ENCODE results near the gene SUGCT. TPM values are rescaled to one million over a fixed set of nuclear protein-coding genes. Genes with fewer than 3 reads are reported as not detected.
A peak's percentile ranks its signal among the peaks of the same experiment; 100 is the strongest.

The SUGCT gene
- total and polyA plus RNA-seq, 9 of the 15 experiments (the other 6 are each of a cell fraction or from before 2014, with no cell fraction given) = 0.58 to 2.5 (median 1.4) TPM

- TF ChIP-seq REST (IDR thresholded peaks at IDR 0.05; ENCODE audit: borderline replicate concordance) (peak; percentile 10; the same call in 1 of the 2 replicates), REST (CRISPR knock-in tag; IDR thresholded peaks at IDR 0.05; ENCODE audit: low read depth) (no peak), FUS (optimal IDR thresholded peaks at IDR 0.05; ENCODE audit: low read depth, low read length) (no peak), ZNF511 (CRISPR knock-in tag; IDR thresholded peaks at IDR 0.05) (peak; percentile 24; the same call in 1 of the 2 replicates), MAFG (tag; conservative IDR thresholded peaks at IDR 0.05) (no peak), RBM39 (optimal IDR thresholded peaks at IDR 0.05; ENCODE audit: low read depth, low read length) (no peak), ZBTB11 (CRISPR knock-in tag; IDR thresholded peaks at IDR 0.05) (peak; percentile 98 to 100 (median 99)), MYBL2 (IDR thresholded peaks at IDR 0.05; ENCODE audit: low read depth) (no peak; the same call in 1 of the 2 replicates), MYBL2 (CRISPR knock-in tag; IDR thresholded peaks at IDR 0.05; ENCODE audit: borderline replicate concordance) (no peak), ZNF24 (IDR thresholded peaks at IDR 0.05) (no peak), NFE2 (IDR thresholded peaks at IDR 0.05; ENCODE audit: low read depth) (no peak), CBX1 (IDR thresholded peaks at IDR 0.05; ENCODE audit: low read depth) (peak; percentile 38; the same call in 1 of the 2 replicates), DIDO1 (tag; IDR thresholded peaks at IDR 0.05; ENCODE audit: low read depth) (peak; percentile 95), TCF3 (CRISPR knock-in tag; IDR thresholded peaks at IDR 0.05) (no peak), NFATC3 (IDR thresholded peaks at IDR 0.05) (peak; percentile 78; the same call in 1 of the 2 replicates), NCOA4 (IDR thresholded peaks at IDR 0.05; ENCODE audit: partially characterized antibody) (no peak)
Observed at GRCh38 chr7:40134428-40135316, at the start of gene SUGCT, which contains the start of gene MPLKIP (continued).

Measured in K562 (cell line).